Duodenal mucosa (tissue), 2 donors: Measurements from ENCODE around the gene CFAP251.

ENCODE experiments used
- H3K27ac ChIP-seq: one replicate; pipeline ENCODE4 v1.7.0; 2013; ENCODE audit warnings: low read depth, low read length
- H3K27me3 ChIP-seq, 2 donors: one replicate each; pipeline ENCODE4 v1.7.0; 2013; ENCODE audit warnings: low read length in 2 of 2, control low read depth in 1 of 2; ENCODE audit not compliant: insufficient read depth in 2 of 2, control insufficient read depth in 1 of 2
- H3K36me3 ChIP-seq, 2 donors: one replicate each; pipeline ENCODE4 v1.7.0; 2013; ENCODE audit warnings: low read length in 2 of 2, control low read depth in 1 of 2; ENCODE audit not compliant: insufficient read depth in 2 of 2, control insufficient read depth in 1 of 2
- H3K4me1 ChIP-seq, 2 donors: one replicate each; pipeline ENCODE4 v1.7.0; 2013; ENCODE audit warnings: low read length in 2 of 2, control low read depth in 1 of 2; ENCODE audit not compliant: insufficient read depth in 2 of 2, control insufficient read depth in 1 of 2
- H3K4me3 ChIP-seq, 2 donors: one replicate each; pipeline ENCODE4 v1.7.0; 2013; ENCODE audit warnings: low read length in 2 of 2, low read depth in 1 of 2
- H3K9ac ChIP-seq, 2 donors: one replicate each; pipeline ENCODE4 v1.7.0; 2013; ENCODE audit warnings: low read length in 2 of 2, low read depth in 1 of 2
- H3K9me3 ChIP-seq, 2 donors: one replicate each; pipeline ENCODE4 v1.7.0; 2013; ENCODE audit warnings: low read length in 2 of 2, control low read depth in 1 of 2; ENCODE audit not compliant: control insufficient read depth in 1 of 2

CFAP251 gene

GRCh38 chr12:121899590-121899989 lies 18.8 kb upstream of the CFAP251 start:
- Histone ChIP-seq H3K27me3 (no peaks in the 10 kb centered on the region), H3K9ac (no peak overlapping the region), H3K27ac (no peak overlapping the region), H3K4me3 (no peak overlapping the region), H3K9me3 (no peaks in the 10 kb centered on the region), H3K36me3 (peaks cover 32 to 75% of the 10 kb centered on the region in 2 donors), H3K4me1 (peaks cover 0 to 1% of the 10 kb centered on the region in 2 donors)

GRCh38 chr12:121903202-121903601 lies 15.2 kb upstream of the CFAP251 start:
- Histone ChIP-seq H3K9me3 (no peaks in the 10 kb centered on the region), H3K9ac (no peak overlapping the region), H3K4me3 (no peak overlapping the region), H3K27ac (no peak overlapping the region), H3K4me1 (no peaks in the 10 kb centered on the region), H3K36me3 (peaks cover 26 to 64% of the 10 kb centered on the region in 2 donors), H3K27me3 (no peaks in the 10 kb centered on the region)

- Histone ChIP-seq H3K4me1 (no peaks in the 10 kb centered on the region), H3K9me3 (no peaks in the 10 kb centered on the region), H3K36me3 (peaks cover 23 to 65% of the 10 kb centered on the region in 2 donors), H3K9ac (no peak overlapping the region), H3K27me3 (no peaks in the 10 kb centered on the region), H3K4me3 (no peak overlapping the region), H3K27ac (no peak overlapping the region)
Measured at GRCh38 chr12:121905746-121906145, 12.6 kb upstream of the CFAP251 start.

GRCh38 chr12:121908702-121909101 lies 9.7 kb upstream of the CFAP251 start:
- Histone ChIP-seq H3K27me3 (no peaks in the 10 kb centered on the region), H3K27ac (no peak overlapping the region), H3K4me3 (no peak overlapping the region), H3K9me3 (no peaks in the 10 kb centered on the region), H3K36me3 (peaks cover 10 to 48% of the 10 kb centered on the region in 2 donors), H3K9ac (no peak overlapping the region), H3K4me1 (no peaks in the 10 kb centered on the region)

GRCh38 chr12:121911824-121912585 lies 6.4 kb upstream of the CFAP251 start:
- no peak overlapping the region for H3K9ac ChIP-seq
- H3K27me3 ChIP-seq = no peaks in the 10 kb centered on the region
- H3K27ac ChIP-seq = no peak overlapping the region
- H3K4me1 ChIP-seq = no peaks in the 10 kb centered on the region
- no peak overlapping the region for H3K4me3 ChIP-seq
- H3K36me3 ChIP-seq = peaks cover 5 to 48% of the 10 kb centered on the region in 2 donors
- no peaks in the 10 kb centered on the region for H3K9me3 ChIP-seq

GRCh38 chr12:121915841-121916321 lies 2.5 kb upstream of the CFAP251 start:
- H3K4me3 ChIP-seq = no peak overlapping the region
- no peaks in the 10 kb centered on the region for H3K9me3 ChIP-seq
- no peak overlapping the region for H3K27ac ChIP-seq
- no peaks in the 10 kb centered on the region for H3K27me3 ChIP-seq
- peaks cover 5 to 9% of the 10 kb centered on the region in 2 donors for H3K4me1 ChIP-seq
- no peak overlapping the region for H3K9ac ChIP-seq
- H3K36me3 ChIP-seq = peaks cover 0 to 33% of the 10 kb centered on the region in 2 donors

- Histone ChIP-seq H3K9ac (no peak overlapping the region), H3K4me1 (peaks cover 5 to 9% of the 10 kb centered on the region in 2 donors), H3K27ac (no peak overlapping the region), H3K9me3 (no peaks in the 10 kb centered on the region), H3K4me3 (no peak overlapping the region), H3K27me3 (no peaks in the 10 kb centered on the region), H3K36me3 (peaks cover 0 to 28% of the 10 kb centered on the region in 2 donors)
Measured at GRCh38 chr12:121916719-121917118, 1.7 kb upstream of the CFAP251 start.

GRCh38 chr12:121918679-121919038 lies 267 bp downstream of the CFAP251 start:
- no peak overlapping the region for H3K27ac ChIP-seq
- no peaks in the 10 kb centered on the region for H3K27me3 ChIP-seq
- peak overlapping the region in 1 of 2 donors; percentile 64 for H3K9ac ChIP-seq

GRCh38 chr12:121921066-121921465 lies 2.7 kb downstream of the CFAP251 start:
- Histone ChIP-seq H3K9me3 (no peaks in the 10 kb centered on the region), H3K9ac (no peak overlapping the region), H3K4me3 (no peak overlapping the region), H3K27ac (no peak overlapping the region), H3K36me3 (peaks cover 0 to 14% of the 10 kb centered on the region in 2 donors), H3K27me3 (no peaks in the 10 kb centered on the region), H3K4me1 (peaks cover 5 to 9% of the 10 kb centered on the region in 2 donors)

More at GRCh38 chr12:121918679-121919038, 267 bp downstream of the CFAP251 start:
- Histone ChIP-seq H3K9me3 (no peaks in the 10 kb centered on the region), H3K4me3 (peak overlapping the region; percentile 71 to 72), H3K4me1 (peaks cover 5 to 9% of the 10 kb centered on the region in 2 donors), H3K36me3 (peaks cover 0 to 23% of the 10 kb centered on the region in 2 donors)

GRCh38 chr12:121925358-121925695 lies 6.9 kb downstream of the CFAP251 start:
- Histone ChIP-seq H3K4me1 (no peaks in the 10 kb centered on the region), H3K27ac (no peak overlapping the region), H3K9me3 (no peaks in the 10 kb centered on the region), H3K9ac (no peak overlapping the region), H3K36me3 (no peaks in the 10 kb centered on the region), H3K4me3 (no peak overlapping the region), H3K27me3 (no peaks in the 10 kb centered on the region)
